Esophagus muscularis mucosa (tissue), 4 donors: Measurements from ENCODE around the gene LVRN. TPM values are rescaled to one million over a fixed set of nuclear protein-coding genes. Genes with fewer than 3 reads are reported as not detected.
A peak's percentile ranks its signal among the peaks of the same experiment; 100 is the strongest.

Experiments used
- DNase-seq: peaks from one replicate; pipeline ENCODE4 v3.0.0-alpha.2; 2017; ENCODE audit errors: extremely low spot score
- H3K27ac ChIP-seq, 4 donors: fragments of 200-600 bp; sonication (generic); replicated peaks in 1 of 4; 1 replicate in 3 of 4; 2 replicates in 1 of 4; pipeline ENCODE4 v1.5.1; 2016 to 2019; ENCODE audit warnings: mild to moderate bottlenecking in 1 of 4
- H3K27me3 ChIP-seq, 4 donors: fragments of 200-600 bp; sonication (generic); one replicate each; pipeline versions ENCODE4 v1.5.1 to v1.6.0; 2016 to 2019
- H3K36me3 ChIP-seq, 4 donors: fragments of 200-600 bp; sonication (generic); one replicate each; pipeline ENCODE4 v1.5.1; 2016 to 2019
- H3K4me1 ChIP-seq, 4 donors: fragments of 200-600 bp; sonication (generic); one replicate each; pipeline ENCODE4 v1.5.1; 2016 to 2019
- H3K4me3 ChIP-seq, 4 donors: fragments of 200-600 bp; sonication (generic); 1 replicate in 2 of 4; 2 replicates in 2 of 4; pipeline ENCODE4 v1.5.1; 2016 to 2019; ENCODE audit warnings: mild to moderate bottlenecking in 4 of 4, moderate library complexity in 1 of 4
- H3K9me3 ChIP-seq, 4 donors: fragments of 200-600 bp; sonication (generic); 1 replicate in 3 of 4; 2 replicates in 1 of 4; pipeline ENCODE4 v1.5.1; 2016 to 2019
- CTCF ChIP-seq, 3 experiments: fragments of 200-600 bp in 2 of 3; fragments of 450-650 bp in 1 of 3; sonication (generic) in 2 of 3; IDR thresholded peaks; one replicate each; pipeline ENCODE4 v1.5.1; 2017 to 2019; ENCODE audit warnings: antibody characterized with exemption in 3 of 3, mild to moderate bottlenecking in 2 of 3, moderate library complexity in 1 of 3
- EP300 ChIP-seq: sonication (generic); formaldehyde crosslinking; IDR thresholded peaks from one replicate; pipeline ENCODE4 v1.6.1; 2017; ENCODE audit warnings: antibody characterized with exemption
- POLR2A ChIP-seq: fragments of 450-650 bp; IDR thresholded peaks from one replicate; pipeline ENCODE4 v1.6.1; 2017; ENCODE audit warnings: antibody characterized with exemption, moderate library complexity, mild to moderate bottlenecking, low read depth
- POLR2AphosphoS5 ChIP-seq, 2 donors: sonication (generic); formaldehyde crosslinking; IDR thresholded peaks; one replicate each; pipeline ENCODE4 v1.6.1; 2017; ENCODE audit warnings: antibody characterized with exemption in 2 of 2
- WGBS: methylation state at CpG from one replicate; pipeline ENCODE4 v1.1.5; 2018; 5-methylcytosine and 5-hydroxymethylcytosine counted together
- intact Hi-C: fragments of 100-400 bp; cut with DNase I; formaldehyde crosslinking; loops from one replicate; pipeline ENCODE4 v1.15.1; 2023
- total RNA-seq, 4 donors: library from RNA; depleted of rRNA; stranded (reverse); fragments of >200 nt; gene quantifications; one replicate each; pipeline versions ENCODE4 v1.1.0 to v1.2.1, GENCODE V29; 2016

LVRN gene
- total RNA-seq, 4 donors from 2014 or later, result 1.3 to 11.2 (median 3.4) TPM

DNA sequence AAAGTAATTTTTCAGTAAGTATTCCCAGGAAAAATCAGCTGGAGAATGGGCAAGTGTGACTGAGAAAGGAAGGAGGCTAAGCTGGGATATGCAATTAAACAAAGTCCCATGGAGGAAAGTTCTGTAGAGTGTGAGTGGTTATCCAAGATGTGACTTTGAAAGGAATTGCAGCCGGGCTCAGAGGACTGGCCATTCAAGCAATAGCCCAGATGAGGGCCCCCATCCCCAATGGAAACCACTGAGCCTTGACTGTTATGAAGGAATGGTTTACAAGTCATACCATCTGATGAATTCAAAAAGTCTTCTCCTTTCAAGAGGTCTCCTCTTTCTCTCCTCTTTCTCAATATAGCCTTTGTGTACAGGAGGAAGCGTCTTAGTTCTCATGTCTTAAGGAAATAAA, 6.5 kb downstream of the LVRN start:
- intact Hi-C loops, result no loop called here
- Histone ChIP-seq H3K4me1 (peaks cover 0 to under 1% (median 0%) of the 10 kb centered on the region in 4 donors), H3K27me3 (peaks cover 0 to 17% (median under 1%) of the 10 kb centered on the region in 4 donors), H3K27ac (no peak overlapping the region), H3K36me3 (no peaks in the 10 kb centered on the region), H3K4me3 (no peak overlapping the region), H3K9me3 (no peaks in the 10 kb centered on the region)
- WGBS, result 84% methylated on average over 2 of the region's 2 CpGs
- DNase-seq, result no peak
- TF ChIP-seq POLR2A, result no peak
- no peak for TF ChIP-seq POLR2AphosphoS5 (IDR thresholded peaks at IDR 0.05)
- no peak for TF ChIP-seq CTCF (IDR thresholded peaks at IDR 0.05)
- no peak for TF ChIP-seq EP300

DNA sequence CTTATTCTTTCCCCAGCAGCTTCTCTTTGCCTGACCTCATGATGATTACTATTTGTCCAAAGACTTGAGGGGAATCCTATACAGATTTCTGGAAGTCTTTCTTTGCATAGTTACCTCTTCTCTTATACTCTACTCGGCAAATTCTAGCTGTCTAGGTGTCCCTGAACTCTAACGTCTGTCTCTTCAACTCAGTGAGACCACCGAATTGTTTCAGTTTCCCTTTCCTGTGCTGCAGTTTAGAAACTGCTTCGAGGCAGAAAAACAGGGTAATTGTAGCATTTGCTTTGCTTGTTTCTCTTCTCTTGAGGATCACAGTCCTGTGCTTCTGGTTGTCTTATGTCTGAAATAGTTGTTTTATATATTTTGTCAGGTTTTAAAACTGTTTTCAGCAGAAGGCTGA, 14.8 kb downstream of the LVRN start:
- H3K9me3 ChIP-seq, result no peaks in the 10 kb centered on the region
- TF ChIP-seq CTCF (IDR thresholded peaks at IDR 0.05) (no peak), EP300 (no peak), POLR2A (no peak), POLR2AphosphoS5 (IDR thresholded peaks at IDR 0.05) (no peak)
- no peaks in the 10 kb centered on the region for H3K27me3 ChIP-seq
- peaks cover 0 to 21% (median 10%) of the 10 kb centered on the region in 4 donors for H3K4me1 ChIP-seq
- no peak overlapping the region for H3K27ac ChIP-seq
- H3K4me3 ChIP-seq, result no peak overlapping the region
- no peaks in the 10 kb centered on the region for H3K36me3 ChIP-seq
- no peak for DNase-seq
- intact Hi-C loops, result no loop called here
- WGBS, result 80% methylated on average over 4 of the region's 4 CpGs

DNA sequence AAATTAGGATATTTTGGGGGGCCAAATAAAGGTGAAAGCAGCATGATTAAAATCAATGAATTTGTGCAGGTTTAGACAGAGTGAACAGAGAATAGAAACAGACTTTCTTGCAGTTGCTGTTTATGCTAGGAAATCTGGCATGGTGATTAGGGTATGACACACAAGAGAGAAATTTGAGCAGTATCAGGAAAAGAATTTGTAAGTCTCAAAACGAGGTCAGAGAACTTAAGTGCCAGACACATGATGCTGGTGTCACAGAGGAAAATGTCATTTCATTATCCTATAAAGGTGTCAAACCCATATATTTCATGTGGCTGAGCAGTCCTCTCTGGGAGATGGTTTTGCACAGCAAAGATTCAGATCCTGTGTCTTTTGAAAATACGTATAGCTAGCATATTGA, 15.7 kb downstream of the LVRN start:
- Histone ChIP-seq H3K9me3 (no peaks in the 10 kb centered on the region), H3K4me1 (peaks cover 0 to 21% (median 10%) of the 10 kb centered on the region in 4 donors), H3K4me3 (no peak overlapping the region), H3K27me3 (no peaks in the 10 kb centered on the region), H3K36me3 (no peaks in the 10 kb centered on the region), H3K27ac (peak overlapping the region; percentile 4 to 51 (median 41))
- TF ChIP-seq POLR2AphosphoS5 (IDR thresholded peaks at IDR 0.05), result no peak
- no peak for TF ChIP-seq CTCF (IDR thresholded peaks at IDR 0.05)
- TF ChIP-seq POLR2A, result no peak
- no peak for TF ChIP-seq EP300
- intact Hi-C loops, result no loop called here
- WGBS, result 40% methylated on average over 2 of the region's 2 CpGs
- no peak for DNase-seq

- intact Hi-C loops, result no loop called here
- no peaks in the 10 kb centered on the region for H3K27me3 ChIP-seq
- H3K36me3 ChIP-seq, result no peaks in the 10 kb centered on the region
- WGBS, result 89% methylated on average over 2 of the region's 2 CpGs
- H3K27ac ChIP-seq, result peak overlapping the region; percentile 4 to 65 (median 46)
- TF ChIP-seq POLR2AphosphoS5 (IDR thresholded peaks at IDR 0.05), result no peak
- TF ChIP-seq EP300, result no peak
- no peak for TF ChIP-seq POLR2A
- TF ChIP-seq CTCF (IDR thresholded peaks at IDR 0.05), result no peak
- H3K4me3 ChIP-seq, result no peak overlapping the region
- no peak for DNase-seq
- peaks cover 0 to 21% (median 10%) of the 10 kb centered on the region in 4 donors for H3K4me1 ChIP-seq
- H3K9me3 ChIP-seq, result no peaks in the 10 kb centered on the region
Measured at GRCh38 chr5:115978779-115979178, 16.5 kb downstream of the LVRN start.
